ENCODE data around the gene HMCN2. TPM values are rescaled to one million over a fixed set of nuclear protein-coding genes. Genes with fewer than 3 reads are reported as not detected.

Gene HMCN2
- polyA plus RNA-seq, 3 donors: 1.2 to 1.8 (median 1.6) TPM

DNA sequence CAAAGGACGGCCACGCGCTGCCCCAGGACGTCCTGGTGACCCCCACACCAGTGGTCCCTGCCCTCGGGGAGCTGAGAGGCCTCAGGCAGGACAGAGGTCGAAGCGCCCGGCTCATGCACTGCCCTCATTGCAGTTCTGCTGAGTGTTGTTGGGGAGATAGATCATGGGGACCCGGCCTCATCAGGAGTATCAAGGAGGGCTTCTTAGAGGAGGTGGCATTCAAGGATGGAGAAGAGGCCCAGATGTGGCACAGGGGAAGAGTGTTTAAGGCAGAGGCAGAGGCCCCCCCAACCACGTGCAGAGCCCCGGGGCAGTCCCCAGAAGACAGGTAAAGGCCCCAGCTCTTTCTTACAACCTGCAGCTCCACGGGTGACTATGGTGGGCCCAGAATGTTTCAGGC, 205.4 kb downstream of the HMCN2 start:
- DNase-seq: no peak

DNA sequence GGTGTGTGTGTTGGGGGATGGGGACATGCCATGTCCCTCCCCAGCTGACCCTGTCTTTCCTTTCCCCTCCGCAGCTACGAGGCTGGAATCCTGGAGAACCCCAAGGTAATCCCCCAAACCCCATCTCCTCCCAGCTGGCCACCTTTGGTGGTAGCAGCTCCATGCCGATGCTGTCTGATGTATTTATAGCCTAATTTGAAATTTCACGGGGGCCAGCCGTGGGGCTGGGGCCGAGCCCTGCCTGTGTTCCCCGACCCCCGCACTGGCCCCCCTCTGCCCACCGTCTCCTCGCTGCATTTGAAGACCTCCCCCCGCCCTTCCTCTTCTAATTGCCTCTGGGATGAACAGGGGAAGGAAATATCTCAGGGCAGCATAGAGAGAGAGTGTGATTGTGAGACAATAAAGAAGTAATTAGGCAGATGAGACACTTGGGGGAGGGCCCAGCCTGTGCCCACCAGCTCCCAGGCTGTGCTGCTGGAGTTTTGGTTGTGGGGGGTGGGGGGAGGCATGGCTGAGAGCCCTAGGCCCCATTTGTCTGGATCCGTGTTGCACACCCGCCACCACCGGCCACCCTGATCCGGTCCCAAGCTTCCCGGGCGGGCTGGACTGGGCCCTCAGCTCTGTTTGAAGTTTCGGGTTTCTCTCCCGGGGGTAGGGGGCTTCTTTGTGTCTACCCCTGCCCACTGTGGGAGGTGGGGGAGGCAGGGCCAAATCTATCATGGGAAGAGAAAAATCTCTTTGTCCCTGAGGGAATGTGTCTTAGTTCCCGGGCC, 206.0 kb downstream of the HMCN2 start:
- DNase-seq: no peak

DNA sequence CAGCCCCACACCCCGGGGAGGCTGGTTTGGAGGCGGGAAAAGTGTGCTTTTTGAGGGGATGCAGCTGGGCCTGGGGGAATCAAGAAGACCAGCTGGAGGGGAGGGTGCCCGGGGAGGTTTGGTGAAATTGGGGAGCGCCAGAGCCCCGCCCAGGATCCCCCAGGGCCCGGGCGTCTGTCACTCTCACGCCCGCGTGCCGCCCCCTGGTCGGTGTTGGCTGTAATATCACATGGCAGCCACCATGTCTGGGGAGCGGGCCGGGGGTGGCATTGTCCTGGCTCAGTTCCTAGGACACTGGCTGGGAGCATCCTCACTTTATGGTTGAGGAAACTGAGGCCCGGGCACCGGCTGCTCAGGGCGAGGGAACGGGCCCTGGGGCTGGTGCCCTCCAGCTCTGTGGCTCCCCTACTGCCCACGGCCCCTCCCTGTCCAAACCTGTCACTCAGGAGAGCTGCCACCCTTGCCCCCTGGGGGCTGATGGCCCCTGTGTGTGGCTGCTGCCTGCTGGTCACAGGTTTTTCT, 206.7 kb downstream of the HMCN2 start:
- no peak for DNase-seq

DNA sequence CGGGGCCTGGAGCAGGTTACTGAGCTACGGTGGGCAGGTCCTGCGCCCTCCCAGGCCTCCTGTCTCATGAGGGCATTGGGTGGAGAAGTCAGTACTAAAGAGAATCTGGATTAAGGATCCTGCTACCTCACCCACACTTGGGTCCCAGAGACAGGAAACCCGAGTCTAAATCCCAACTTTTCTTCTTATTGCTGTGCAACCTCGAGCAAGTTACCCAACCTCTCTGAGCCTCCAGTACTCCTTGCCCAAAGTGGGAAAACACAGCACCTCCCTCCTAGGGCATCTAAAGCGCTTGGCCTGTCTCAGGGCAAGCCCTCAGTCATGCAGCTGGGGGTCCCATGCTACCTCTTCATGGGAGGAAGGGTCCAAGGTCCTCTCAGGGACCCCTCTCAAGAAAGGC, 207.4 kb downstream of the HMCN2 start:
- no peak for DNase-seq

DNA sequence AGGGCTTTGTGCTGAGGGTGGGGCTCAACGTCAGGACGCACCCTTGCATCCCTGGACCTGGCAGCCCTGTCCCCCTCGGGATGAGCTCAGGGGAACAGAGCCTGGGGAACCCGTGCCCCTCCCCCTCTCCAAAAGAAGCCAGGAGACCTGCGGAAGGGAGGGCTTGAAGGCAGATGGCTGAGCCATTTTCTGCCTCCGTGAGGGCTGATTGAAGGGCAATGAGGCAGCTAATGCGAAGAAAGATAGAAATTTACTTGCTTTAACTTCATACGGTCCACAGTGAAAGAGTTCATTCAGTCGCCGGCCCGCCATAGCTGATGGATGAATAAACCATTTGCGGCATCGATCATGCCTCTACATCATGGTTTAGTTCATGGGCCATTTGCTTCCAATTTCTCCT, 208.0 kb downstream of the HMCN2 start:
- DNase-seq: no peak

- no peak for DNase-seq
Observed at GRCh38 chr9:130474106-130474505, 208.5 kb downstream of the HMCN2 start.

GRCh38 chr9:130476151-130476730, 210.7 kb downstream of the HMCN2 start:
- DNase-seq: no peak

- DNase-seq: no peak
Observed at GRCh38 chr9:130477564-130477963, 212.0 kb downstream of the HMCN2 start.

GRCh38 chr9:130478152-130478551, 212.6 kb downstream of the HMCN2 start:
- no peak for DNase-seq

DNA sequence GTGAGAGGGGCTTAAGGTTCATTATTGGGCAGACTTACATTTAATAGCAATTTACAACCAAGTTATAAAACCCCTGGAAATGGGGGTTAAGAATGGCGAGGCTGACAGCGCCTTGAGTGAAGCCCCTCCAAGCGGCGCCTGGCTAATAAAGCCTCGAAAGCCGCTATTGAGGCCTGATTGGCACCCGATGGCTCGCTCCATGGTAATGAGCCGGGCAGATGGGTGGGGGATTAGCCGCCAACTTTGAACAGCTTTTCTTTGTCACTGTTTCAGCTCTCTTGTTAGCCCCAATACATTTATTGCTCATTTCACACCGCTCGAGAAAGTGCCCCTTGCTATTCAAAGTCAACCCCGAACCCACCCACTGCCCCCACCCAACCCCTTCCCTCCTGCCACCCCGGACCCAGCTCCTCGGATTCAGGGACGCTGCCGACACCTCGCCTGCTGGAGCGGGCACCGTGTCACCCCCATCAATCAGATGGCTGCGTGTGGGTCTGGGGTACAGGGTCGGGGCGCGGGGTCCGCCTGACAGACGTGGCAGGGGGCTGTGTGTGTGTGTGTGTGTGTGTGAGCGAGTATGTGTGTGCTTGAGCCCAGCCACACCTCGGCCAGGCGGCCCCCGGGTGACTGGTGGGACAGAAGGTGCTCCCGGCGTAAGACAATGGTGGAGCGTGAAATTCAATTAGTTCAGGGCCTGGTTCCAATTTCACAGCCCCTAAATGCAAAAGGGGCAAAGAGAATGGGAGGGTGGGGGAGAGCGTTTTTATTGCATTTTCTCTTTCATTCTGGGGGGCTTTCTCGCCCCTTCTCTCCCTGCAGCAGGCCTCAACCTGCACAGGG, 213.4 kb downstream of the HMCN2 start:
- DNase-seq: no peak

DNA sequence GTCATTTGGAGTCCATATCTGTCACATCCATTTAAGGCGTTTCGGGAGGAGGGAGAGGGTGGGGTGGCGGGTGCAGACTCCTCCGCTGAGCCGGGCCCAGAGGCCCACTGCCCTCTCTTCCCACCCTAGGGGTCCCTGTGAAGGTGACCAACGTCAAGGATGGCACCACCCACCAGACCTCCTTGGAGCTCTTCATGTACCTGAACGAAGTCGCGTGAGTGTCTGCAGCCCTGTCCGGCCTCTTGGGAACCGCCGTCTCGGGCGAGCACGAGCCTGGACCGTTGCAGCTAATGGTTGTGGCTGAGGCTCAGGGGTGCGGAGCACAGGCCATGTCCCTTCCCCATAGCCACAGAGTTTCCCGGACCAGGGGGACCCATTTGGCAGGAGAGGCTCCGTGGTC, 214.0 kb downstream of the HMCN2 start:
- no peak for DNase-seq

DNA sequence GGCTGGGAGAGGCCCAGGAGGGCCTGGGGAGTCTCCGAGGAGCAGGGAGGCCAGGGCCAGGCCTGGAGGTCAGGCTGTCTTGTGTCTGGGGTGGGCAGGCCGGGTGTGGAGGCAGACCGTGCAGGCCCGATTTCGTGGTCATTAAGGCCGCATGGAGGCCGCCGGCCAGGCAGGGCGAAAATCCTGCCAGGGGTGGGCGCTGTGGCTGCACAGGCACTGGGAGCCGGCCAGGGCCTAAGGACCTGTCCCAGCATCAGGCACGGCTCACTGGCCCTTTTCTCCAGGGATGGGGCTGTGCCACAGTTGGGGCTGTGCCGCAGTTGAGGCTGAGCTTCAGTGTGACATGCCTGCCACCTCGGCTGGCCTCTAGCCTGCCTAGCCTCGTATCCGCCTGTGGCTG, 215.1 kb downstream of the HMCN2 start:
- no peak for DNase-seq

- no peak for DNase-seq
Observed at GRCh38 chr9:130482463-130482862, 216.9 kb downstream of the HMCN2 start.

GRCh38 chr9:130483371-130483971, 217.9 kb downstream of the HMCN2 start:
- no peak for DNase-seq

Other genes starting within 250 kb of the HMCN2 start
- gene FNBP1, start 222.6 kb upstream of the HMCN2 start, polyA plus RNA-seq (ENCODE audit: insufficient read length in 3 of 3): 10 to 100 TPM; 40.9 to 53.7 (median 47.7) TPM
- 10 to 100 TPM; 53.3 to 58.7 (median 56.5) TPM for gene GPR107, start 211.9 kb upstream of the HMCN2 start, polyA plus RNA-seq (ENCODE audit: insufficient read length in 3 of 3)
- gene NCS1, start 93.4 kb upstream of the HMCN2 start, polyA plus RNA-seq (ENCODE audit: insufficient read length in 3 of 3): 10 to 100 TPM; 25.1 to 29.6 (median 27.7) TPM
- 100 to 1,000 TPM; 329 to 346 (median 337) TPM for gene ASS1, start 179.2 kb downstream of the HMCN2 start, polyA plus RNA-seq (ENCODE audit: insufficient read length in 3 of 3)

Data from renal pelvis (tissue), 4 donors.